Neural crest cell (in vitro differentiated cells): Measurements from ENCODE around the gene GAS2L2. TPM values are rescaled to one million over a fixed set of nuclear protein-coding genes. Genes with fewer than 3 reads are reported as not detected.
A peak's percentile ranks its signal among the peaks of the same experiment; 100 is the strongest.

Experiments used
- DNase-seq: peaks from one replicate; pipeline ENCODE4 v3.0.0; 2021; ENCODE audit warnings: low read depth, mixed read lengths, low spot score
- H3K27ac Mint-ChIP-seq: one replicate; pipeline ENCODE4 v1.8.0; 2021; ENCODE audit warnings: mild to moderate bottlenecking, mixed read lengths; ENCODE audit not compliant: unreplicated experiment
- H3K27me3 Mint-ChIP-seq: 2 replicates; pipeline ENCODE4 v1.8.0; 2021; ENCODE audit warnings: low read depth, mild to moderate bottlenecking, mixed read lengths
- H3K36me3 Mint-ChIP-seq: 2 replicates; pipeline ENCODE4 v1.8.0; 2021; ENCODE audit warnings: low read depth, mild to moderate bottlenecking, mixed read lengths
- H3K4me1 Mint-ChIP-seq: 2 replicates; pipeline ENCODE4 v1.8.0; 2021; ENCODE audit warnings: mixed read lengths
- H3K4me3 Mint-ChIP-seq: one replicate; pipeline ENCODE4 v1.8.0; 2021; ENCODE audit warnings: mild to moderate bottlenecking, mixed read lengths
- H3K9me3 Mint-ChIP-seq: 2 replicates; pipeline ENCODE4 v1.8.0; 2021; ENCODE audit warnings: mixed read lengths
- CTCF ChIP-seq: fragments of 200-600 bp; sonication (generic); conservative IDR thresholded peaks from 2 replicates; pipeline ENCODE4 v1.5.0; 2021; ENCODE audit warnings: antibody characterized with exemption, mild to moderate bottlenecking
- total RNA-seq: library from RNA; stranded (reverse); gene quantifications from 2 replicates; pipeline ENCODE4 v1.2.1, GENCODE V29; 2021

Gene GAS2L2
- total RNA-seq, 1 donor from 2014 or later = 0.12 TPM

- TF ChIP-seq CTCF = no peak
- Mint-ChIP-seq H3K27ac (no peak overlapping the region), H3K9me3 (no peaks in the 10 kb centered on the region), H3K27me3 (peaks cover 16% of the 10 kb centered on the region), H3K4me3 (no peak overlapping the region), H3K36me3 (no peaks in the 10 kb centered on the region), H3K4me1 (peaks cover 18% of the 10 kb centered on the region)
- no peak for DNase-seq
These were observed 25.7 kb upstream of the GAS2L2 start for GRCh38 chr17:35778641-35779196.

GRCh38 chr17:35775583-35775982 is 22.5 kb upstream of the GAS2L2 start:
- H3K9me3 Mint-ChIP-seq = no peaks in the 10 kb centered on the region
- H3K36me3 Mint-ChIP-seq = no peaks in the 10 kb centered on the region
- no peak overlapping the region for H3K4me3 Mint-ChIP-seq
- no peak for DNase-seq
- H3K4me1 Mint-ChIP-seq = peaks cover 30% of the 10 kb centered on the region
- no peak for TF ChIP-seq CTCF
- H3K27me3 Mint-ChIP-seq = no peaks in the 10 kb centered on the region
- peak overlapping the region; percentile 35 for H3K27ac Mint-ChIP-seq

GRCh38 chr17:35775039-35775438 is 22.0 kb upstream of the GAS2L2 start:
- no peak for TF ChIP-seq CTCF
- no peaks in the 10 kb centered on the region for H3K36me3 Mint-ChIP-seq
- DNase-seq = no peak
- no peak overlapping the region for H3K27ac Mint-ChIP-seq
- no peaks in the 10 kb centered on the region for H3K27me3 Mint-ChIP-seq
- H3K4me3 Mint-ChIP-seq = no peak overlapping the region
- H3K9me3 Mint-ChIP-seq = no peaks in the 10 kb centered on the region
- peaks cover 30% of the 10 kb centered on the region for H3K4me1 Mint-ChIP-seq

GRCh38 chr17:35774499-35774898 is 21.5 kb upstream of the GAS2L2 start:
- Mint-ChIP-seq H3K9me3 (no peaks in the 10 kb centered on the region), H3K36me3 (no peaks in the 10 kb centered on the region), H3K4me3 (no peak overlapping the region), H3K27ac (peak overlapping the region; percentile 98), H3K4me1 (peaks cover 30% of the 10 kb centered on the region), H3K27me3 (no peaks in the 10 kb centered on the region)
- TF ChIP-seq CTCF = no peak
- no peak for DNase-seq

GRCh38 chr17:35773679-35774425 is 20.8 kb upstream of the GAS2L2 start:
- H3K4me3 Mint-ChIP-seq = no peak overlapping the region
- H3K27ac Mint-ChIP-seq = peak overlapping the region; percentile 98

More at GRCh38 chr17:35773679-35774425, 20.8 kb upstream of the GAS2L2 start:
- H3K36me3 Mint-ChIP-seq = no peaks in the 10 kb centered on the region
- DNase-seq = no peak
- H3K27me3 Mint-ChIP-seq = no peaks in the 10 kb centered on the region
- peaks cover 30% of the 10 kb centered on the region for H3K4me1 Mint-ChIP-seq
- no peaks in the 10 kb centered on the region for H3K9me3 Mint-ChIP-seq
- TF ChIP-seq CTCF = no peak
